ENCODE measurements around the gene S100A11. TPM values are rescaled to one million over a fixed set of nuclear protein-coding genes. Genes with fewer than 3 reads are reported as not detected.

Gene S100A11
- polyA plus RNA-seq, 1 of the 3 experiments (the other 2 are of a cell fraction) = 736 TPM

- TF ChIP-seq USF2 (IDR thresholded peaks at IDR 0.05; ENCODE audit: borderline replicate concordance, low read depth, low read length) (no peak), TCF12 (IDR thresholded peaks at IDR 0.05) (peak; percentile 45), FOXJ3 (CRISPR knock-in tag; IDR thresholded peaks at IDR 0.05) (no peak), FOSL2 (IDR thresholded peaks at IDR 0.05; ENCODE audit: borderline replicate concordance, low read depth) (peak; percentile 81; the same call in 1 of the 2 replicates), JUND (IDR thresholded peaks at IDR 0.05) (peak; percentile 62), FOXM1 (IDR thresholded peaks at IDR 0.05; ENCODE audit: low read depth) (no peak), MAX (IDR thresholded peaks at IDR 0.05; ENCODE audit: low read depth) (no peak)
These were observed 47.5 kb downstream of the S100A11 start (continued) for GRCh38 chr1:151989211-151989862.

- peaks cover 25 to 48% of the 10 kb centered on the region in 2 experiments for H3K4me1 ChIP-seq (ENCODE audit: control insufficient read depth in 1 of 2, insufficient read depth in 2 of 2, low read depth in 1 of 2, low read length in 1 of 2)
- TF ChIP-seq CHD2 (IDR thresholded peaks at IDR 0.05; ENCODE audit: low read length, partially characterized antibody) (no peak), CTCF (IDR thresholded peaks at IDR 0.05) (no peak), EZH2phosphoT487 (IDR thresholded peaks at IDR 0.05; ENCODE audit: borderline replicate concordance, low read depth) (no peak), YY1 (IDR thresholded peaks at IDR 0.05; ENCODE audit: low read depth) (no peak), USF1 (IDR thresholded peaks at IDR 0.05; ENCODE audit: borderline replicate concordance, low read depth) (no peak), SIN3A (IDR thresholded peaks at IDR 0.05; ENCODE audit: borderline replicate concordance, low read depth, low read length) (no peak; the same call in 1 of the 2 replicates), NFIC (IDR thresholded peaks at IDR 0.05; ENCODE audit: borderline replicate concordance) (peak; percentile 88), FOSL2 (IDR thresholded peaks at IDR 0.05; ENCODE audit: borderline replicate concordance, low read depth) (peak; percentile 95), JUND (IDR thresholded peaks at IDR 0.05) (peak; percentile 95), RFX5 (IDR thresholded peaks at IDR 0.05; ENCODE audit: low read length) (no peak), REST (IDR thresholded peaks at IDR 0.05; ENCODE audit: low read depth, low read length) (no peak), NRF1 (IDR thresholded peaks at IDR 0.05; ENCODE audit: low read depth, low read length) (no peak), GATA2 (CRISPR knock-in tag; IDR thresholded peaks at IDR 0.05) (no peak), RAD21 (IDR thresholded peaks at IDR 0.05; ENCODE audit: low read length) (no peak), SMC3 (IDR thresholded peaks at IDR 0.05; ENCODE audit: low read depth, low read length) (no peak), RXRA (IDR thresholded peaks at IDR 0.05; ENCODE audit: borderline replicate concordance, low read depth) (peak; percentile 40; the same call in 1 of the 2 replicates), PBX3 (IDR thresholded peaks at IDR 0.05) (peak; percentile 97), MXI1 (IDR thresholded peaks at IDR 0.05; ENCODE audit: low read depth, low read length) (no peak), FOXJ3 (CRISPR knock-in tag; IDR thresholded peaks at IDR 0.05) (no peak)
These were observed 48.3 kb downstream of the S100A11 start for GRCh38 chr1:151988405-151988923.

More at GRCh38 chr1:151988405-151988923, 48.3 kb downstream of the S100A11 start:
- H3K4me3 ChIP-seq (ENCODE audit: low read depth in 2 of 2, low read length in 1 of 2) = peak overlapping the region; percentile 21 to 46; a peak in 3 of 4 replicates
- H3K9me3 ChIP-seq = no peaks in the 10 kb centered on the region
- H3K36me3 ChIP-seq (replicated peaks in 1 of 2; ENCODE audit: control insufficient read depth in 1 of 2, insufficient read depth in 2 of 2, low read length in 1 of 2) = peaks cover 26 to 32% of the 10 kb centered on the region in 2 experiments
- WGBS (ENCODE audit: low lambda C conversion rate) = 7% methylated on average over 2 of the region's 2 CpGs
- H3K27ac ChIP-seq (ENCODE audit: low read depth in 2 of 2, low read length in 1 of 2) = peak overlapping the region; percentile 95 to 96
- POLR2A ChIA-PET = no interaction called here
- peaks cover 30% of the 10 kb centered on the region for H4K20me1 ChIP-seq (ENCODE audit: insufficient read depth)
- H3K79me2 ChIP-seq (ENCODE audit: insufficient read depth) = peaks cover 92% of the 10 kb centered on the region
- no peaks in the 10 kb centered on the region for H3K27me3 ChIP-seq (ENCODE audit: insufficient read depth)
- peak overlapping the region; percentile 84 for H3K4me2 ChIP-seq
- DNase-seq = no peak
- CTCF ChIA-PET = interaction anchor here (1.0 to 5.7 kb wide), 3 partner anchors 13 to 55 kb away, joined by 3 to 39 read pairs (median 6); no protein-coding TSS in a partner anchor
- H2AFZ ChIP-seq (ENCODE audit: low read depth) = no peak overlapping the region
- H3F3A ChIP-seq (replicated peaks; ENCODE audit: insufficient read depth) = peaks cover 49% of the 10 kb centered on the region
- H3K9ac ChIP-seq = peak overlapping the region; percentile 92
- no peaks in the 10 kb centered on the region for H3K9me2 ChIP-seq
